Transverse colon (tissue), 4 donors: Measurements from ENCODE around the gene PXN.

ENCODE experiments used
- CTCF ChIP-seq, 5 experiments: fragments of 200-600 bp in 3 of 5; fragments of 450-650 bp in 2 of 5; sonication (generic) in 3 of 5; IDR thresholded peaks; 1 replicate in 2 of 5; 2 replicates in 3 of 5; pipeline ENCODE4 v1.5.1; 2016 to 2017; ENCODE audit warnings: antibody characterized with exemption in 5 of 5, inconsistent platforms in 3 of 5, mild to moderate bottlenecking in 2 of 5, moderate library complexity in 1 of 5
- EP300 ChIP-seq: sonication (generic); formaldehyde crosslinking; IDR thresholded peaks from one replicate; pipeline ENCODE4 v1.6.1; 2017; ENCODE audit warnings: antibody characterized with exemption, low read depth
- POLR2A ChIP-seq: fragments of 450-650 bp; IDR thresholded peaks from one replicate; pipeline ENCODE4 v1.6.1; 2016; ENCODE audit warnings: antibody characterized with exemption, mild to moderate bottlenecking, moderate library complexity
- POLR2AphosphoS5 ChIP-seq, 3 donors: sonication (generic); formaldehyde crosslinking; IDR thresholded peaks; one replicate each; pipeline ENCODE4 v1.6.1; 2016; ENCODE audit warnings: antibody characterized with exemption in 3 of 3

GRCh38 chr12:120175062-120175461 lies 90.5 kb downstream of the PXN start:
- TF ChIP-seq CTCF (IDR thresholded peaks at IDR 0.05) (no peak), POLR2AphosphoS5 (IDR thresholded peaks at IDR 0.05) (no peak), POLR2A (no peak), EP300 (no peak)
